Keratinocyte (primary cell): Measurements from ENCODE around the gene UPF3A. TPM values are rescaled to one million over a fixed set of nuclear protein-coding genes. Genes with fewer than 3 reads are reported as not detected.

Experiments used
- DNase-seq: peaks from one replicate; pipeline ENCODE4 v3.0.0-alpha.2; 2011; ENCODE audit warnings: low read depth, missing footprints, low spot score
- FAIRE-seq: peaks from 2 replicates; lab custom pipeline; 2011; peaks lifted over from hg19 to GRCh38; lab: Jason Lieb, UNC
- H2AFZ ChIP-seq: 2 replicates; pipeline ENCODE4 v1.6.0; 2012; ENCODE audit warnings: low read length, control low read depth, inconsistent platforms; ENCODE audit not compliant: control insufficient read depth
- H3K27ac ChIP-seq: 2 replicates; pipeline ENCODE4 v1.5.1; 2011; ENCODE audit warnings: low read length; ENCODE audit not compliant: control insufficient read depth, insufficient read depth
- H3K27me3 ChIP-seq: 3 replicates; pipeline ENCODE4 v1.6.0; 2011; ENCODE audit warnings: low read length; ENCODE audit not compliant: control insufficient read depth, insufficient read depth; ENCODE audit errors: extremely low read depth
- H3K36me3 ChIP-seq, 2 experiments: 2 replicates in 1 of 2; 3 replicates in 1 of 2; pipeline ENCODE4 v1.5.1; 2011; ENCODE audit warnings: low read length in 2 of 2, mild to moderate bottlenecking in 1 of 2; ENCODE audit not compliant: control insufficient read depth in 2 of 2, insufficient read depth in 2 of 2; ENCODE audit errors: extremely low read depth in 1 of 2
- H3K4me1 ChIP-seq: 3 replicates; pipeline ENCODE4 v1.5.1; 2011; ENCODE audit warnings: low read length; ENCODE audit not compliant: control insufficient read depth, insufficient read depth; ENCODE audit errors: extremely low read depth
- H3K4me2 ChIP-seq: 3 replicates; pipeline ENCODE4 v1.6.0; 2011; ENCODE audit warnings: low read depth, low read length; ENCODE audit not compliant: control insufficient read depth, insufficient read depth; ENCODE audit errors: extremely low read depth
- H3K4me3 ChIP-seq, 3 experiments: fragments of 200-600 bp in 1 of 3; sonication (generic) in 1 of 3; 2 replicates in 2 of 3; 3 replicates in 1 of 3; pipeline ENCODE4 v1.5.1; 2011 to 2016; ENCODE audit warnings: low read length in 3 of 3, mild to moderate bottlenecking in 3 of 3, control low read depth in 2 of 3, inconsistent platforms in 1 of 3, low read depth in 1 of 3, mixed read lengths in 1 of 3, mixed run types in 1 of 3, moderate library complexity in 1 of 3; ENCODE audit not compliant: control insufficient read depth in 2 of 3, insufficient read depth in 2 of 3; ENCODE audit errors: extremely low read depth in 1 of 3
- H3K79me2 ChIP-seq: 2 replicates; pipeline ENCODE4 v1.6.0; 2012; ENCODE audit warnings: low read length; ENCODE audit not compliant: control insufficient read depth, insufficient read depth
- H3K9ac ChIP-seq: 3 replicates; pipeline ENCODE4 v1.6.0; 2011; ENCODE audit warnings: low read length; ENCODE audit not compliant: control insufficient read depth, insufficient read depth; ENCODE audit errors: extremely low read depth
- H3K9me1 ChIP-seq: 3 replicates; pipeline ENCODE4 v1.6.0; 2011; ENCODE audit warnings: low read length; ENCODE audit not compliant: control insufficient read depth, insufficient read depth; ENCODE audit errors: extremely low read depth
- H3K9me3 ChIP-seq: 2 replicates; pipeline ENCODE4 v1.5.1; 2012; ENCODE audit warnings: low read depth, low read length; ENCODE audit not compliant: control insufficient read depth
- H4K20me1 ChIP-seq: 3 replicates; pipeline ENCODE4 v1.6.0; 2011; ENCODE audit warnings: low read length; ENCODE audit not compliant: control insufficient read depth, insufficient read depth; ENCODE audit errors: extremely low read depth
- EZH2 ChIP-seq: IDR thresholded peaks from one replicate; pipeline ENCODE4 v1.6.1; 2012; ENCODE audit warnings: inconsistent platforms, mild to moderate bottlenecking, low read length, moderate library complexity
- dilution Hi-C: fragments of 300-500 bp; cut with MboI; formaldehyde crosslinking; loops from one replicate; pipeline ENCODE4 v1.7.0; 2020; ENCODE audit warnings: low sequenced_read_pairs; ENCODE audit not compliant: extremely low pct_ligation_motif_present
- polyA plus RNA-seq, 5 experiments: library from polyadenylated mRNA; depleted of rRNA in 3 of 5; stranded (reverse) in 3 of 5; stranded (forward) in 1 of 5; unstranded in 1 of 5; fragments of >200 nt; gene quantifications; 1 replicate in 1 of 5; 2 replicates in 3 of 5; 3 replicates in 1 of 5; pipeline versions ENCODE4 v1.2.1 to v1.2.3, GENCODE V29; 2011 to 2012; ENCODE audit warnings: missing spikeins in 2 of 5, low read depth in 1 of 5, low replicate concordance in 1 of 5
- TF ChIP-seq, protein P1 (sequence below), 3 experiments: IDR thresholded peaks in 1 of 3; conservative IDR thresholded peaks in 1 of 3; optimal IDR thresholded peaks in 1 of 3; 2 replicates in 2 of 3; 3 replicates in 1 of 3; pipeline versions ENCODE3 to v1.5.1; 2011; ENCODE audit warnings: low read length in 3 of 3, mild to moderate bottlenecking in 3 of 3, moderate library complexity in 2 of 3, control low read depth in 1 of 3, inconsistent platforms in 1 of 3; ENCODE audit not compliant: insufficient read depth in 2 of 3; ENCODE audit errors: extremely low read depth in 1 of 3

The UPF3A gene
- polyA plus RNA-seq, 1 donor (not counting 4 experiments of a cell fraction or from before 2014, with no cell fraction given) = 60.8 TPM

DNA sequence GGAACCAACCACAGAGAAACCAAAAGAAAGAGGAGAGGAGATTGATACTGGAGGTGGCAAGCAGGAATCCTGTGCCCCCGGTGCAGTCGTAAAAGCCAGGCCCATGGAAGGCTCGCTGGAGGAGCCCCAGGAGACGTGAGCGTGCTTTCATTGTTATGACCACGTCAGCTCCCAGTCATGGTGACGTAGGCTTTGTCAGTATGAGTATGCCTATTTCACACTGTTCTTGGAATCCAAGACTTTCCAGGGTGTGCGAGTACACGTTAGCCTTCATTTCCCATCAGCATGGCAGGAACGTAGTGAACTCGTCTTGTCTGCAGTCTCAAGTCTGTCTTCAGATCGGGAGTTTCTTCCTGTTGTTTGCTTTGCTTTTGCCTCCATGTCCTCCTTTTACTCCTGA is 17.5 kb downstream of the UPF3A start:
- dilution Hi-C loops = no loop called here
- peaks cover 14 to 23% of the 10 kb centered on the region in 2 experiments for H3K36me3 ChIP-seq
- no peak overlapping the region for H2AFZ ChIP-seq
- H3K27me3 ChIP-seq = no peaks in the 10 kb centered on the region
- FAIRE-seq (no peak), DNase-seq (no peak)
- H3K27ac ChIP-seq = no peak overlapping the region
- TF ChIP-seq, protein P1, sequence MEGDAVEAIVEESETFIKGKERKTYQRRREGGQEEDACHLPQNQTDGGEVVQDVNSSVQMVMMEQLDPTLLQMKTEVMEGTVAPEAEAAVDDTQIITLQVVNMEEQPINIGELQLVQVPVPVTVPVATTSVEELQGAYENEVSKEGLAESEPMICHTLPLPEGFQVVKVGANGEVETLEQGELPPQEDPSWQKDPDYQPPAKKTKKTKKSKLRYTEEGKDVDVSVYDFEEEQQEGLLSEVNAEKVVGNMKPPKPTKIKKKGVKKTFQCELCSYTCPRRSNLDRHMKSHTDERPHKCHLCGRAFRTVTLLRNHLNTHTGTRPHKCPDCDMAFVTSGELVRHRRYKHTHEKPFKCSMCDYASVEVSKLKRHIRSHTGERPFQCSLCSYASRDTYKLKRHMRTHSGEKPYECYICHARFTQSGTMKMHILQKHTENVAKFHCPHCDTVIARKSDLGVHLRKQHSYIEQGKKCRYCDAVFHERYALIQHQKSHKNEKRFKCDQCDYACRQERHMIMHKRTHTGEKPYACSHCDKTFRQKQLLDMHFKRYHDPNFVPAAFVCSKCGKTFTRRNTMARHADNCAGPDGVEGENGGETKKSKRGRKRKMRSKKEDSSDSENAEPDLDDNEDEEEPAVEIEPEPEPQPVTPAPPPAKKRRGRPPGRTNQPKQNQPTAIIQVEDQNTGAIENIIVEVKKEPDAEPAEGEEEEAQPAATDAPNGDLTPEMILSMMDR (optimal IDR thresholded peaks at IDR 0.05 in 1 of 3, IDR thresholded peaks at IDR 0.05 in 1 of 3, conservative IDR thresholded peaks at IDR 0.05 in 1 of 3; ENCODE audit: extremely low read depth in 1 of 3, insufficient read depth in 2 of 3, low read length in 3 of 3) = no peak
- TF ChIP-seq EZH2 = no peak
- no peaks in the 10 kb centered on the region for H4K20me1 ChIP-seq
- no peaks in the 10 kb centered on the region for H3K9me3 ChIP-seq
- H3K79me2 ChIP-seq = peaks cover 14% of the 10 kb centered on the region
- no peak overlapping the region for H3K4me3 ChIP-seq
- no peak overlapping the region for H3K4me2 ChIP-seq
- peaks cover 9% of the 10 kb centered on the region for H3K4me1 ChIP-seq
- no peaks in the 10 kb centered on the region for H3K9me1 ChIP-seq
- H3K9ac ChIP-seq = no peak overlapping the region

DNA sequence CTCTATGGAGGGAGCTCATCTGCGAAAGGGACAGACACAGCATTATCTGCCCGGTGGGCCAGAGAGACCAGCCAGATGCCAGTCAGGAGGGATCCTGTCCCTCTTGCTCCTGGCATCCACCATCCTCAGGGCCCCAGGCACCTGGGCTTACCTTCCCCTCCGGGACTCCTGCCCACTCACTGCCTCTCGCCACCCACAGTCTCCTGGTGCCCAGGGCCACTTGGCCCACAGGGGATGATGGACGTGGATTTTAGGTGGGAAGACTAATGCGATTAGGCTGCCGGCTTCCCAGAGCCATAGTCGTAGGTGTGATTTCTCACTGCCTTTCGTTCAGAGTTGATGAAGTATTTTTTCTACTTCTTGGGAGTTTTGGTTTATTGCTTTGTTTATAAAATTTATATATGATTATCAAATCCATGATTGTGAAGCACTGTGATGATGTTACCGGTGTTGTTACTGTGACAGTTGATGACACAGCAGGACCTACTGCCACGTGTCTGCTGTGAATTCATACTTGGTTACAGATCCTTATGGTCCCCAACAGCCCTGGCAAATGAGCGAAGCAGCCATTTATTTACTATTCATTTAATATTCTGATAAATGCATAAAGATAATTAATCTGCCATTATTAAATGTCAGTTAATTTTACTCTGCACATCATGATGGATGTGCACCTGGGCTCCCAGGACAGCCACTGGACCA is 18.4 kb downstream of the UPF3A start:
- no peaks in the 10 kb centered on the region for H4K20me1 ChIP-seq
- peaks cover 9% of the 10 kb centered on the region for H3K4me1 ChIP-seq
- no peak overlapping the region for H3K4me2 ChIP-seq
- TF ChIP-seq, protein P1 (optimal IDR thresholded peaks at IDR 0.05 in 1 of 3, IDR thresholded peaks at IDR 0.05 in 1 of 3, conservative IDR thresholded peaks at IDR 0.05 in 1 of 3; ENCODE audit: extremely low read depth in 1 of 3, insufficient read depth in 2 of 3, low read length in 3 of 3) = no peak
- no peak for TF ChIP-seq EZH2
- no peaks in the 10 kb centered on the region for H3K9me1 ChIP-seq
- dilution Hi-C loops = no loop called here
- DNase-seq = no peak
- no peaks in the 10 kb centered on the region for H3K9me3 ChIP-seq
- peaks cover 18 to 23% of the 10 kb centered on the region in 2 experiments for H3K36me3 ChIP-seq
- no peak overlapping the region for H3K4me3 ChIP-seq
- H3K9ac ChIP-seq = no peak overlapping the region
- peaks cover 13% of the 10 kb centered on the region for H3K79me2 ChIP-seq
- H3K27me3 ChIP-seq = no peaks in the 10 kb centered on the region
- no peak for FAIRE-seq
- no peak overlapping the region for H3K27ac ChIP-seq
- H2AFZ ChIP-seq = no peak overlapping the region
